ENCODE data around the gene SRRD. TPM values are rescaled to one million over a fixed set of nuclear protein-coding genes. Genes with fewer than 3 reads are reported as not detected.
A peak's percentile ranks its signal among the peaks of the same experiment; 100 is the strongest.

The SRRD gene
- total RNA-seq, 1 donor from 2014 or later = 20.1 TPM

DNA sequence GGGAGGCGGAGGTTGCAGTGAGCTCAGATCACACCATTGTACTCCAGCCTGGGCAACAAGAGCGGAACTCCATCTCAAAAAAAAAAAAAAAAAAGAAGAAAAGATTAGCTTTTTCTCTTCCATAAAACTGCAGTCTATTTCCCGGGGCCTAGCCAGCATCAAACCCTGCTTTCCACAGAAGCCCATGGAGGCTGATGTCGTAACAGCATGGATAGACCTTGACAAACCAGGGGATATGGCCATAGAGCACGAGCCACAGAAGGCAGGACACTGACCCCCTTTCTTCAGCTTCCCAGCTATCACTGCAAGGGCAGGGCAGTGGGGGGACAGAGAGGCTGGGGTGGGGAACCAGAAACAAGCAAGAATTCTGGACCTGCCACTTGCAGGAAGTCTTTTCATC is 21.6 kb upstream of the SRRD start:
- Mint-ChIP-seq H3K4me1 (ENCODE audit: low read depth, unreplicated experiment) (peaks cover 56% of the 10 kb centered on the region), H3K27me3 (ENCODE audit: unreplicated experiment) (peaks cover 2% of the 10 kb centered on the region), H3K9me3 (ENCODE audit: unreplicated experiment) (peaks cover 5% of the 10 kb centered on the region), H3K27ac (ENCODE audit: unreplicated experiment) (peak overlapping the region; percentile 91), H3K4me3 (ENCODE audit: unreplicated experiment) (peak overlapping the region; percentile 76), H3K36me3 (ENCODE audit: unreplicated experiment) (peaks cover 9% of the 10 kb centered on the region)
- TF ChIP-seq, protein P1, sequence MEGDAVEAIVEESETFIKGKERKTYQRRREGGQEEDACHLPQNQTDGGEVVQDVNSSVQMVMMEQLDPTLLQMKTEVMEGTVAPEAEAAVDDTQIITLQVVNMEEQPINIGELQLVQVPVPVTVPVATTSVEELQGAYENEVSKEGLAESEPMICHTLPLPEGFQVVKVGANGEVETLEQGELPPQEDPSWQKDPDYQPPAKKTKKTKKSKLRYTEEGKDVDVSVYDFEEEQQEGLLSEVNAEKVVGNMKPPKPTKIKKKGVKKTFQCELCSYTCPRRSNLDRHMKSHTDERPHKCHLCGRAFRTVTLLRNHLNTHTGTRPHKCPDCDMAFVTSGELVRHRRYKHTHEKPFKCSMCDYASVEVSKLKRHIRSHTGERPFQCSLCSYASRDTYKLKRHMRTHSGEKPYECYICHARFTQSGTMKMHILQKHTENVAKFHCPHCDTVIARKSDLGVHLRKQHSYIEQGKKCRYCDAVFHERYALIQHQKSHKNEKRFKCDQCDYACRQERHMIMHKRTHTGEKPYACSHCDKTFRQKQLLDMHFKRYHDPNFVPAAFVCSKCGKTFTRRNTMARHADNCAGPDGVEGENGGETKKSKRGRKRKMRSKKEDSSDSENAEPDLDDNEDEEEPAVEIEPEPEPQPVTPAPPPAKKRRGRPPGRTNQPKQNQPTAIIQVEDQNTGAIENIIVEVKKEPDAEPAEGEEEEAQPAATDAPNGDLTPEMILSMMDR (IDR thresholded peaks at IDR 0.05; ENCODE audit: partially characterized antibody, unreplicated experiment) = no peak
- DNase-seq = no peak

DNA sequence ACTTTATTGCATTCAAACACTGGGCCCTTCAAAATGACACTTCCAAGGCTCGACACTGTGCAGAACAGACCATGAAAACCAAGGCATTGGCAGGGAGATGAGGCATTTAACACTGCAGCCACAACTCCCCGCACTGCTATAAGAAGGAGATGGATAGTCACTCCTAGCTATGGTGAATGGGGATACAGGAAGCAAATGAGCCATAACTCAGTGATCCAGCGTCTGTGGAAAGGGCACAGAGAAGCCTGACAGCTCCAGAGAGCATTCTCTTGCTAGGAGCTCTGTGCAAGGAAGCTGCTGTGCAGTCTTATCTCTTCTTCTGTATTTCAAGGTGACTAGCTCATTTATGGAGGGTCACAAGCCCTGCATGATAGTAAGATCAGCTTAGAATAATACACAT is 21.0 kb upstream of the SRRD start:
- H3K9me3 Mint-ChIP-seq (ENCODE audit: unreplicated experiment) = peaks cover 5% of the 10 kb centered on the region
- H3K27ac Mint-ChIP-seq (ENCODE audit: unreplicated experiment) = peak overlapping the region; percentile 91
- H3K36me3 Mint-ChIP-seq (ENCODE audit: unreplicated experiment) = peaks cover 9% of the 10 kb centered on the region
- peaks cover 56% of the 10 kb centered on the region for H3K4me1 Mint-ChIP-seq (ENCODE audit: low read depth, unreplicated experiment)
- peak overlapping the region; percentile 76 for H3K4me3 Mint-ChIP-seq (ENCODE audit: unreplicated experiment)
- DNase-seq = no peak
- TF ChIP-seq, protein P1 (IDR thresholded peaks at IDR 0.05; ENCODE audit: partially characterized antibody, unreplicated experiment) = no peak
- peaks cover 2% of the 10 kb centered on the region for H3K27me3 Mint-ChIP-seq (ENCODE audit: unreplicated experiment)

DNA sequence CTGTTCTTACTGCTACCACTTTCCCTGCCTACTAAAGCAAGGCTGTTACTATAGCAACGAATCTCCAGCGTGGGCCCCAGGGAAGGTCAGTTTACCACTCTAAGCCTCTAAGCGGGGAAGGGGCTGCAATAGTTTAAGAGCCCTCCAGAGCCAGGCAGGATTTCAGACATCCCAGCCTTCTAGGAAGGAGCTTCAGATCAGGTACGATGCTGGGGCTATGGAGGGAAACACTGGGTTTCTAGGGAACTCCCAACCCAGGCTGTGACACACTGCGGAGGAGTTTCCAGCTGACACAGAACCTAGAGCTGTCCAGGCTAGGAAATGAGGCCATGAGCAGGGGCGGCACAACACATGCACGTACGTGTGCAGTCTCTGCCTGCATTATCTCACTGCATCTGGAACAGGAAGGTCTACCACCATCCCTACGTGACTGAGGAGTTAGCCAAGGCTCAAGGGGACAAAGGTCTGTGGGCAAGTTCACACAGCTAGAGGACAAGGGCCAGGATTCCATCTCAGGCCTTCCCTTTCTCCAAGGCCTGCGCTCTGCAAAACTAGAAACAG is 20.5 kb upstream of the SRRD start:
- H3K27ac Mint-ChIP-seq (ENCODE audit: unreplicated experiment) = peak overlapping the region; percentile 91
- peaks cover 5% of the 10 kb centered on the region for H3K9me3 Mint-ChIP-seq (ENCODE audit: unreplicated experiment)
- TF ChIP-seq, protein P1 (IDR thresholded peaks at IDR 0.05; ENCODE audit: partially characterized antibody, unreplicated experiment) = no peak
- H3K27me3 Mint-ChIP-seq (ENCODE audit: unreplicated experiment) = peaks cover 2% of the 10 kb centered on the region
- DNase-seq = peak; percentile 62
- H3K4me3 Mint-ChIP-seq (ENCODE audit: unreplicated experiment) = peak overlapping the region; percentile 76
- peaks cover 56% of the 10 kb centered on the region for H3K4me1 Mint-ChIP-seq (ENCODE audit: low read depth, unreplicated experiment)
- peaks cover 9% of the 10 kb centered on the region for H3K36me3 Mint-ChIP-seq (ENCODE audit: unreplicated experiment)

DNA sequence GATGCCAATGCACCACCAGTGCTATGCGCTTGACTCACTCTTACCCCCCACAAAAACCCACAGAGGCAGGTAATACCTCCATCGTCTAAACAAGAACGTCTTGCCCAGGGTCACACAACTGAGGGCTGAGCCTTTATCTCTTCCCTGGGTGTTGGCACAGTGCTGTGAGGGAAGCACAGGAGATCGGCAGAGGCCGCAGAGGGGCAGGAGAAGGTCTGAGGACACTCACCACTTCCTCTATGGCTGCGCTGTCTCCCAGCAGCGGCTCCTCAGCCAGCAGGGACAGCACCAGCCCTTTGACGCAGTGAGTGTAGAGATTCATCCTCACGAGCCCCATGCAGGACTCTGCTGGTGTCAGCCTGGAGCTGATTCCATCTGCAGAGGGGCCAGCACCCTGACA is 20.0 kb upstream of the SRRD start:
- TF ChIP-seq, protein P1 (IDR thresholded peaks at IDR 0.05; ENCODE audit: partially characterized antibody, unreplicated experiment) = no peak
- Mint-ChIP-seq H3K36me3 (ENCODE audit: unreplicated experiment) (peaks cover 9% of the 10 kb centered on the region), H3K4me1 (ENCODE audit: low read depth, unreplicated experiment) (peaks cover 56% of the 10 kb centered on the region), H3K4me3 (ENCODE audit: unreplicated experiment) (peak overlapping the region; percentile 76), H3K9me3 (ENCODE audit: unreplicated experiment) (peaks cover 5% of the 10 kb centered on the region), H3K27ac (ENCODE audit: unreplicated experiment) (peak overlapping the region; percentile 91), H3K27me3 (ENCODE audit: unreplicated experiment) (peaks cover 2% of the 10 kb centered on the region)
- no peak for DNase-seq

DNA sequence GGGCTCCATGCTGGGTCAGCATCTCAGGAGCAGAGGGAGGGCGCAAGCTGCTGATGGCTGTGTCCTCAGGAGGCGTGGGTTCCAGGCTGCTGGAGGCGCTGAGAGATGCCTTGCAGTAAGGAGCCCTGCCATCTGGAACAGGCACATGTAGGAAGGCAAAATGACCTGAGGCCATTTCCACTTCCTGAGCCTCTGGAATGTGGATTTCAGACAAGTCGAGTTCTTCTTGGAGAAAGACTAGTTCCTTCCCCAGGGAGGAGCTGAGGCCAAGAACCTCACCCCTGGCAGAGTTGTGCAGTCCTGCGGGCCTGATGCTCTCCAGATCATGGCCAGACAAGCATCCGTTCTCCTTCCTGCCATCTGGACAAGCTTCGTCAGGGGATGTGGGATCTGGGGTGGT is 19.4 kb upstream of the SRRD start:
- H3K27ac Mint-ChIP-seq (ENCODE audit: unreplicated experiment) = peak overlapping the region; percentile 81
- H3K27me3 Mint-ChIP-seq (ENCODE audit: unreplicated experiment) = peaks cover 2% of the 10 kb centered on the region
- H3K9me3 Mint-ChIP-seq (ENCODE audit: unreplicated experiment) = peaks cover 5% of the 10 kb centered on the region
- peaks cover 9% of the 10 kb centered on the region for H3K36me3 Mint-ChIP-seq (ENCODE audit: unreplicated experiment)
- TF ChIP-seq, protein P1 (IDR thresholded peaks at IDR 0.05; ENCODE audit: partially characterized antibody, unreplicated experiment) = no peak
- DNase-seq = no peak
- H3K4me3 Mint-ChIP-seq (ENCODE audit: unreplicated experiment) = peak overlapping the region; percentile 40
- H3K4me1 Mint-ChIP-seq (ENCODE audit: low read depth, unreplicated experiment) = peaks cover 56% of the 10 kb centered on the region
